Stomach (tissue), 9 donors: ENCODE data around the gene VSNL1. TPM values are rescaled to one million over a fixed set of nuclear protein-coding genes. Genes with fewer than 3 reads are reported as not detected.

Experiments used
- DNase-seq, 2 donors: peaks; one replicate each; pipeline versions ENCODE4 v3.0.0 to v3.0.0-alpha.2; 2013 to 2019
- H3K27ac ChIP-seq, 5 donors: fragments of 200-600 bp in 4 of 5; sonication (generic) in 4 of 5; one replicate each; pipeline ENCODE4 v1.5.1; 2013 to 2019; ENCODE audit warnings: mild to moderate bottlenecking in 1 of 5, moderate library complexity in 1 of 5
- H3K27me3 ChIP-seq, 3 donors: fragments of 200-600 bp; sonication (generic); one replicate each; pipeline ENCODE4 v1.5.1; 2017 to 2019; ENCODE audit warnings: mixed run types in 1 of 3
- H3K36me3 ChIP-seq, 4 donors: fragments of 200-600 bp; sonication (generic); 1 replicate in 3 of 4; 2 replicates in 1 of 4; pipeline ENCODE4 v1.5.1; 2016 to 2019
- H3K4me1 ChIP-seq, 4 donors: fragments of 200-600 bp; sonication (generic); one replicate each; pipeline ENCODE4 v1.5.1; 2016 to 2019
- H3K4me3 ChIP-seq, 4 donors: fragments of 200-600 bp; sonication (generic) in 3 of 4; one replicate each; pipeline ENCODE4 v1.5.1; 2016 to 2019; ENCODE audit warnings: mild to moderate bottlenecking in 1 of 4
- H3K9me3 ChIP-seq, 4 donors: fragments of 200-600 bp; sonication (generic); one replicate each; pipeline ENCODE4 v1.5.1; 2016 to 2019
- EP300 ChIP-seq: sonication (generic); formaldehyde crosslinking; IDR thresholded peaks from one replicate; pipeline ENCODE4 v1.6.1; 2017; ENCODE audit warnings: antibody characterized with exemption
- POLR2A ChIP-seq, 4 donors: fragments of 450-650 bp; IDR thresholded peaks; one replicate each; pipeline ENCODE4 v1.6.1; 2016; ENCODE audit warnings: antibody characterized with exemption in 4 of 4, control low read depth in 2 of 4, mild to moderate bottlenecking in 1 of 4, moderate library complexity in 1 of 4
- POLR2AphosphoS5 ChIP-seq, 3 donors: sonication (generic); formaldehyde crosslinking; IDR thresholded peaks; one replicate each; pipeline ENCODE4 v1.6.1; 2016; ENCODE audit warnings: antibody characterized with exemption in 3 of 3
- WGBS, 5 donors: extraction: QIAGEN DNeasy Blood & Tissue Kit in 3 of 5; methylation state at CpG; one replicate each; pipeline versions ENCODE4 v1.1.5 to v1.1.7; 2013 to 2018; 5-methylcytosine and 5-hydroxymethylcytosine counted together
- intact Hi-C: fragments of 100-400 bp; cut with DNase I; formaldehyde crosslinking; loops from one replicate; pipeline ENCODE4 v1.15.1; 2023; ENCODE audit warnings: low total_unique reads
- polyA plus RNA-seq, 3 donors: library from polyadenylated mRNA; stranded (reverse); fragments of 200-250 nt; gene quantifications; one replicate each; pipeline ENCODE4 v1.2.3, GENCODE V29; 2013
- total RNA-seq, 5 donors: library from RNA; depleted of rRNA; stranded (reverse); fragments of >200 nt; gene quantifications; one replicate each; pipeline versions ENCODE4 v1.1.0 to v1.2.3, GENCODE V29; 2014 to 2016
- TF ChIP-seq, protein P1 (sequence below), 7 experiments: fragments of 450-650 bp in 4 of 7; fragments of 200-600 bp in 3 of 7; sonication (generic) in 3 of 7; IDR thresholded peaks; one replicate each; pipeline ENCODE4 v1.5.1; 2016 to 2019; ENCODE audit warnings: antibody characterized with exemption in 7 of 7, control low read depth in 2 of 7, mild to moderate bottlenecking in 1 of 7
- donor health status: healthy with polysubstance abuse.
- donor health status: Bipolar disorder and iron deficiency.
- donor health status: healthy.

The VSNL1 gene
- total and polyA plus RNA-seq, 8 donors = 0.44 to 21.9 (median 11.0) TPM; not detected in 4

DNA sequence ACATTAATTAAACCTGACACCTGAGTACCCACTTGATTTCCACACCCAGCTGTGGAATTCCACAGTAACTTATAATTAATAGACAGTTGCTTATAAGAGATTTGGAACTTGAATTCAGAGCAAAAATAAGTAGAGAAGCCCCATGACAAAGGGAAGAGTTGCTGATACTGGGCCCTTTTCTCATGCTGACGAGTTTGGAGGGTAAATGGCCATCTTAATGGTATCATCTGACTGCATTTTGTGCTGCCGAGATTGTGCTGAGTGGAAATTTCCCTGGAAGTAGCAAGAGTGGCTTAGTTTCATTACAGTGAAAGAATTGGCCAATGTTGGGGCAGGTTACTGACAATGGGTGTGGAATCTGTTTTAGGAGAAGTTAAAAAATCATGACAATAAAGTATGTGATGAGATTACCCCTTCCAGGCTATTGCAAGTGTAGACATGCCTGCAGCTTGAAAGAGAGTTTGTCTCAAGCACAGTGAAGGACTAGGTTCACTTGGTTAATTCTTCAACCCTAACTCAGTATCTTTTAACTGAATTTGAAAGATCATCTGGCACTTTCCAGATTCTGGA, 49.9 kb downstream of the VSNL1 start:
- H3K36me3 ChIP-seq = no peaks in the 10 kb centered on the region
- no peaks in the 10 kb centered on the region for H3K9me3 ChIP-seq
- H3K27ac ChIP-seq = no peak overlapping the region
- WGBS, 5 donors = 69 to 91% (median 82%) methylated on average over 2 of the region's 2 CpGs
- TF ChIP-seq, protein P1, sequence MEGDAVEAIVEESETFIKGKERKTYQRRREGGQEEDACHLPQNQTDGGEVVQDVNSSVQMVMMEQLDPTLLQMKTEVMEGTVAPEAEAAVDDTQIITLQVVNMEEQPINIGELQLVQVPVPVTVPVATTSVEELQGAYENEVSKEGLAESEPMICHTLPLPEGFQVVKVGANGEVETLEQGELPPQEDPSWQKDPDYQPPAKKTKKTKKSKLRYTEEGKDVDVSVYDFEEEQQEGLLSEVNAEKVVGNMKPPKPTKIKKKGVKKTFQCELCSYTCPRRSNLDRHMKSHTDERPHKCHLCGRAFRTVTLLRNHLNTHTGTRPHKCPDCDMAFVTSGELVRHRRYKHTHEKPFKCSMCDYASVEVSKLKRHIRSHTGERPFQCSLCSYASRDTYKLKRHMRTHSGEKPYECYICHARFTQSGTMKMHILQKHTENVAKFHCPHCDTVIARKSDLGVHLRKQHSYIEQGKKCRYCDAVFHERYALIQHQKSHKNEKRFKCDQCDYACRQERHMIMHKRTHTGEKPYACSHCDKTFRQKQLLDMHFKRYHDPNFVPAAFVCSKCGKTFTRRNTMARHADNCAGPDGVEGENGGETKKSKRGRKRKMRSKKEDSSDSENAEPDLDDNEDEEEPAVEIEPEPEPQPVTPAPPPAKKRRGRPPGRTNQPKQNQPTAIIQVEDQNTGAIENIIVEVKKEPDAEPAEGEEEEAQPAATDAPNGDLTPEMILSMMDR (IDR thresholded peaks at IDR 0.05) = no peak
- TF ChIP-seq POLR2AphosphoS5 (IDR thresholded peaks at IDR 0.05) (no peak), EP300 (no peak)
- intact Hi-C loops = no loop called here
- no peak for DNase-seq
- peaks cover 0 to 17% (median 7%) of the 10 kb centered on the region in 4 donors for H3K4me1 ChIP-seq
- H3K27me3 ChIP-seq = no peaks in the 10 kb centered on the region
- no peak overlapping the region for H3K4me3 ChIP-seq

DNA sequence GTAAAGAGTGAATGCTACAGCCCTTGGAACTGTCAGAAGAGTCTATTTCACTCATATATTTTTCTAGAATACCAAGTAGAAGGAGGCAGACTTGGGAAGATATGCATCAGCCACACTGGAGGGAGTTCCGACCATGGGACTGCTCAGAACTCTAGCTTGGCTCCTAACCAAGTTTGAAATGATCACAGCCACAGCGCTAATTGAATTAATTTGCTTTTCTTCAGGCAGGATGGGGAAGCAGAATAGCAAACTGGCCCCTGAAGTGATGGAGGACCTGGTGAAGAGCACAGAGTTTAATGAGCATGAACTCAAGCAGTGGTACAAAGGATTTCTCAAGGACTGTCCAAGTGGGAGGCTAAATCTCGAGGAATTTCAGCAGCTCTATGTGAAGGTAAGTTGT, 51.4 kb downstream of the VSNL1 start:
- H3K36me3 ChIP-seq = no peaks in the 10 kb centered on the region
- DNase-seq = no peak
- no peak for TF ChIP-seq POLR2AphosphoS5 (IDR thresholded peaks at IDR 0.05)
- no peak for TF ChIP-seq EP300
- TF ChIP-seq POLR2A (IDR thresholded peaks at IDR 0.05) = no peak
- TF ChIP-seq, protein P1 (IDR thresholded peaks at IDR 0.05) = no peak
- intact Hi-C loops = no loop called here
- no peaks in the 10 kb centered on the region for H3K9me3 ChIP-seq
- peaks cover 0 to 17% (median 7%) of the 10 kb centered on the region in 4 donors for H3K4me1 ChIP-seq
- 79 to 92% (median 86%) methylated on average over 3 of the region's 3 CpGs for WGBS, 5 donors
- H3K4me3 ChIP-seq = no peak overlapping the region
- H3K27ac ChIP-seq = no peak overlapping the region
- H3K27me3 ChIP-seq = no peaks in the 10 kb centered on the region

GRCh38 chr2:17592731-17593409, 52.4 kb downstream of the VSNL1 start:
- no peak overlapping the region for H3K4me3 ChIP-seq
- no peaks in the 10 kb centered on the region for H3K36me3 ChIP-seq
- no peak overlapping the region for H3K27ac ChIP-seq
- TF ChIP-seq EP300 (no peak), POLR2A (IDR thresholded peaks at IDR 0.05) (no peak), POLR2AphosphoS5 (IDR thresholded peaks at IDR 0.05) (no peak)
- TF ChIP-seq, protein P1 (IDR thresholded peaks at IDR 0.05) = no peak
- 57 to 72% (median 64%) methylated on average over 2 of the region's 2 CpGs for WGBS, 5 donors
- intact Hi-C loops = no loop called here
- H3K27me3 ChIP-seq = no peaks in the 10 kb centered on the region
- H3K4me1 ChIP-seq = peaks cover 0 to 17% (median 7%) of the 10 kb centered on the region in 4 donors
- no peak for DNase-seq
- H3K9me3 ChIP-seq = no peaks in the 10 kb centered on the region

GRCh38 chr2:17593445-17593840, 52.9 kb downstream of the VSNL1 start:
- intact Hi-C loops = no loop called here
- Histone ChIP-seq H3K36me3 (no peaks in the 10 kb centered on the region), H3K4me3 (no peak overlapping the region), H3K9me3 (no peaks in the 10 kb centered on the region), H3K27me3 (no peaks in the 10 kb centered on the region), H3K4me1 (peaks cover 0 to 17% (median 7%) of the 10 kb centered on the region in 4 donors), H3K27ac (no peak overlapping the region)
- DNase-seq = no peak
- no peak for TF ChIP-seq POLR2A (IDR thresholded peaks at IDR 0.05)
- TF ChIP-seq EP300 = no peak
- TF ChIP-seq POLR2AphosphoS5 (IDR thresholded peaks at IDR 0.05) = no peak
- TF ChIP-seq, protein P1 (IDR thresholded peaks at IDR 0.05) = no peak
- 61 to 78% (median 67%) methylated on average over 2 of the region's 2 CpGs for WGBS, 5 donors
